Smooth muscle cell (in vitro differentiated cells): ENCODE data around the gene GUCA2B. TPM values are rescaled to one million over a fixed set of nuclear protein-coding genes. Genes with fewer than 3 reads are reported as not detected.

ENCODE experiments used
- DNase-seq: peaks from one replicate; lab custom pipeline; 2025; ENCODE audit not compliant: unreplicated experiment; lab: John Stamatoyannopoulos, UW
- H2AFZ ChIP-seq: fragments of 200-600 bp; sonication (generic); 2 replicates; pipeline ENCODE4 v1.6.0; 2016; ENCODE audit warnings: antibody characterized with exemption, low read depth, mild to moderate bottlenecking
- H3F3A ChIP-seq: fragments of 200-600 bp; sonication (generic); 2 replicates; pipeline ENCODE4 v1.6.0; 2017; ENCODE audit warnings: antibody characterized with exemption, low read depth
- H3K27ac ChIP-seq: fragments of 200-600 bp; sonication (generic); 2 replicates; pipeline ENCODE4 v1.5.1; 2016; ENCODE audit warnings: low read depth, mild to moderate bottlenecking
- H3K27me3 ChIP-seq: fragments of 200-600 bp; sonication (generic); 2 replicates; pipeline ENCODE4 v1.6.1; 2016; ENCODE audit warnings: low read depth, mild to moderate bottlenecking
- H3K36me3 ChIP-seq: fragments of 200-600 bp; sonication (generic); 2 replicates; pipeline ENCODE4 v1.5.1; 2016; ENCODE audit warnings: low read depth
- H3K4me1 ChIP-seq: fragments of 200-600 bp; sonication (generic); 2 replicates; pipeline ENCODE4 v1.5.1; 2016; ENCODE audit warnings: low read depth
- H3K4me2 ChIP-seq: fragments of 200-600 bp; sonication (generic); 2 replicates; pipeline ENCODE4 v1.6.0; 2016; ENCODE audit warnings: mild to moderate bottlenecking
- H3K4me3 ChIP-seq: fragments of 200-600 bp; sonication (generic); 2 replicates; pipeline ENCODE4 v1.5.1; 2016; ENCODE audit warnings: mild to moderate bottlenecking
- H3K79me2 ChIP-seq: fragments of 200-600 bp; sonication (generic); 2 replicates; pipeline ENCODE4 v1.6.0; 2016; ENCODE audit warnings: low read depth, mild to moderate bottlenecking
- H3K9ac ChIP-seq: fragments of 200-600 bp; sonication (generic); 2 replicates; pipeline ENCODE4 v1.6.0; 2016; ENCODE audit warnings: low read depth
- H3K9me3 ChIP-seq: fragments of 200-600 bp; sonication (generic); replicated peaks from 2 replicates; pipeline ENCODE4 v1.5.1; 2016; ENCODE audit warnings: low read depth
- H4K20me1 ChIP-seq: fragments of 200-600 bp; sonication (generic); 2 replicates; pipeline ENCODE4 v1.6.0; 2016; ENCODE audit warnings: low read depth
- WGBS: methylation state at CpG from one replicate; pipeline ENCODE4 v1.1.7; 2016; ENCODE audit warnings: low lambda C conversion rate; 5-methylcytosine and 5-hydroxymethylcytosine counted together
- polyA plus RNA-seq: library from polyadenylated mRNA; unstranded; fragments of >200 nt; fragmentation: Nextera tagmentation; extraction: Ambion mirVana; gene quantifications from 2 replicates; pipeline ENCODE4 v1.2.1, GENCODE V29; 2016
- total RNA-seq: library from RNA; depleted of rRNA; stranded (reverse); fragments of >200 nt; gene quantifications from 2 replicates; pipeline ENCODE4 v1.2.3, GENCODE V29; 2014
- TF ChIP-seq, protein P1 (sequence below): fragments of 200-600 bp; sonication (generic); IDR thresholded peaks from 2 replicates; pipeline ENCODE4 v1.5.1; 2017; ENCODE audit warnings: borderline replicate concordance, mild to moderate bottlenecking, antibody characterized with exemption; ENCODE audit not compliant: insufficient read depth, poor library complexity, severe bottlenecking

The GUCA2B gene
- total and polyA plus RNA-seq, 2 experiments from 2014 or later = not detected

DNA sequence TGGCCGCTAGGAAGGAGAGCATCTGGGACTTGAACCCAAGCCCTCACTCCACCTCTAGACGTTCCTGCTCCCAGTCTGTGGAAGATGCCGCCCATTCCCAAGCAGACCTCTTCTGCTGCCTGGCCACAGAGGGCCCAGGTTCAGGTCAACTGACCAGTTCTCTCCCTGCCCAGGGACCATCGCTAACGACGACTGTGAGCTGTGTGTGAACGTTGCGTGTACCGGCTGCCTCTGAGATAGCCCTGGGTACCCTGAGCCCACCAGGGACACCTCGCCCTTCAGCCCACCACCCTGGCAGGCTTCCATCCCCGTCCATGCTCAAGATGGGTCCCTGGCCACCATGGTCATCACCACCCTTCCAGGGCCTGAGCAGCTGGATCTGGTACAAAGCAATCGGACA, 2.2 kb downstream of the GUCA2B start:
- DNase-seq = no peak
- Histone ChIP-seq H3K4me2 (no peak overlapping the region), H3K27me3 (peaks cover 16% of the 10 kb centered on the region), H3K79me2 (no peaks in the 10 kb centered on the region), H3F3A (no peaks in the 10 kb centered on the region), H3K4me3 (no peak overlapping the region), H4K20me1 (no peaks in the 10 kb centered on the region), H2AFZ (no peak overlapping the region), H3K9me3 (no peaks in the 10 kb centered on the region), H3K36me3 (no peaks in the 10 kb centered on the region), H3K9ac (no peak overlapping the region), H3K27ac (no peak overlapping the region), H3K4me1 (no peaks in the 10 kb centered on the region)
- TF ChIP-seq, protein P1, sequence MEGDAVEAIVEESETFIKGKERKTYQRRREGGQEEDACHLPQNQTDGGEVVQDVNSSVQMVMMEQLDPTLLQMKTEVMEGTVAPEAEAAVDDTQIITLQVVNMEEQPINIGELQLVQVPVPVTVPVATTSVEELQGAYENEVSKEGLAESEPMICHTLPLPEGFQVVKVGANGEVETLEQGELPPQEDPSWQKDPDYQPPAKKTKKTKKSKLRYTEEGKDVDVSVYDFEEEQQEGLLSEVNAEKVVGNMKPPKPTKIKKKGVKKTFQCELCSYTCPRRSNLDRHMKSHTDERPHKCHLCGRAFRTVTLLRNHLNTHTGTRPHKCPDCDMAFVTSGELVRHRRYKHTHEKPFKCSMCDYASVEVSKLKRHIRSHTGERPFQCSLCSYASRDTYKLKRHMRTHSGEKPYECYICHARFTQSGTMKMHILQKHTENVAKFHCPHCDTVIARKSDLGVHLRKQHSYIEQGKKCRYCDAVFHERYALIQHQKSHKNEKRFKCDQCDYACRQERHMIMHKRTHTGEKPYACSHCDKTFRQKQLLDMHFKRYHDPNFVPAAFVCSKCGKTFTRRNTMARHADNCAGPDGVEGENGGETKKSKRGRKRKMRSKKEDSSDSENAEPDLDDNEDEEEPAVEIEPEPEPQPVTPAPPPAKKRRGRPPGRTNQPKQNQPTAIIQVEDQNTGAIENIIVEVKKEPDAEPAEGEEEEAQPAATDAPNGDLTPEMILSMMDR = no peak
- 90% methylated on average over 12 of the region's 12 CpGs for WGBS

DNA sequence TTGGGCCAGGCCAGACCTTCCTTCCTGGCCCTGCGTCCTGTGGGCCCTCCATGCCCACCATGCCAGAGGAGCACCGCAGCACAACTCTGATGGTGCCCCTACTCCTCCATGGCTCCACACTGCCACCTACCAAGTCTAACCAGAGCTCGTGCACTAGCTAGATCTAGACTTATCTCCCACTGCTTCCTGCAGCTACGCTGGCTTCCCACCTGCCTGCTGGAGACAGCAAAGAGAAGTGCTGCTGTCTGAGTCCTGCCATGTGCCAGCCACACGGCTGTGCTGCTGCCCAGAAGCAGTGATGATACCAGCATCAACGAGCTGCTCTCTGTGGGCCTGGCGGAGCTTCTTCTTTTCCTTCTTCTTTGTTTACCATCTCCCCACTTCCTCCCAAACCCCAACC, 4.5 kb downstream of the GUCA2B start:
- H3K9me3 ChIP-seq = peaks cover 2% of the 10 kb centered on the region
- H3K27ac ChIP-seq = no peak overlapping the region
- H4K20me1 ChIP-seq = no peaks in the 10 kb centered on the region
- no peak overlapping the region for H3K4me2 ChIP-seq
- H3K36me3 ChIP-seq = no peaks in the 10 kb centered on the region
- no peaks in the 10 kb centered on the region for H3K79me2 ChIP-seq
- DNase-seq = no peak
- H3K4me3 ChIP-seq = no peak overlapping the region
- H2AFZ ChIP-seq = no peak overlapping the region
- no peak overlapping the region for H3K9ac ChIP-seq
- H3K27me3 ChIP-seq = no peaks in the 10 kb centered on the region
- TF ChIP-seq, protein P1 = no peak
- 78% methylated on average over 7 of the region's 7 CpGs for WGBS
- H3F3A ChIP-seq = no peaks in the 10 kb centered on the region
- no peaks in the 10 kb centered on the region for H3K4me1 ChIP-seq

DNA sequence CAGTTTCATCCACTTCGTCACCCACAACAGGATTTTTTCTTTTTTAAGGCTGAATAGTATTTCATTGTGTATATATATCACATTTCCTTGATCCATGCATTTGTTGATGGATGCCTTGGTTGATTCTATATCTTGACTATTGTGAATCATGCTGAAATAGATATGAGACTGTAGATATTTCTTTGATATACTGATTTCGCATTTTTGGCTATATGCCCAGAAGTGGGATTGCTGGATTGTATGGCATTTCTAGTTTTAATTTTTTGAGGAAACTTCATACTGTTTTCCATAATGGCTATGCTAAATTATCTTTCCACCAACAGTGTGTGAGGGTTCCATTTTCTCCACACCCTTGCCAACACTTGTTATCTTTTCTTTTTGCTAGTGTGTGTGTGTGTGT, 5.0 kb downstream of the GUCA2B start:
- no peak overlapping the region for H3K4me2 ChIP-seq
- H3K4me1 ChIP-seq = no peaks in the 10 kb centered on the region
- H3K4me3 ChIP-seq = no peak overlapping the region
- TF ChIP-seq, protein P1 = no peak
- 82% methylated on average over 2 of the region's 2 CpGs for WGBS
- no peaks in the 10 kb centered on the region for H3K36me3 ChIP-seq
- H3K27me3 ChIP-seq = no peaks in the 10 kb centered on the region
- H3F3A ChIP-seq = no peaks in the 10 kb centered on the region
- H3K79me2 ChIP-seq = no peaks in the 10 kb centered on the region
- H3K9me3 ChIP-seq = peaks cover 2% of the 10 kb centered on the region
- no peaks in the 10 kb centered on the region for H4K20me1 ChIP-seq
- no peak overlapping the region for H3K9ac ChIP-seq
- DNase-seq = no peak
- no peak overlapping the region for H3K27ac ChIP-seq
- no peak overlapping the region for H2AFZ ChIP-seq

DNA sequence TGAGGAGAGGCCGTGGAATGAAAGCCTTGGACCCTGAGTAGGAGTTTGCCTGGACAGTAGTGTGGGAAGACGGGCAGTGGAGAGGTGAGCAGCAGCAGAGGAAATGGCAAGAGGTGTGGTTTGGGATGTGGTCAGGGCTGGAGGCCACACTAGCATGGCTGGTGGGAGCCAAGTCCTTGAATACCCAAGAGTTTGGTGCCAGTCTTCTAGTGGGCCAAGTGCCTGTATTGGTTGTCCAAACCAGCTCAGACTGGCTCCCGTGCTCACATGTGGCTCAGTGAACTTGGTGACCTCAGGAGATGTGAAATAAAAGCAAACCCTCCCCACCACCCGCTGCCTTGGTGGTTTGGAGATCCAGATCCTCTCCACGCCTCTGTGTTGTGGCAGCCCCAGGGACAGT, 9.0 kb downstream of the GUCA2B start:
- H2AFZ ChIP-seq = no peak overlapping the region
- TF ChIP-seq, protein P1 = no peak
- no peaks in the 10 kb centered on the region for H3K79me2 ChIP-seq
- H3K27me3 ChIP-seq = no peaks in the 10 kb centered on the region
- no peak overlapping the region for H3K4me3 ChIP-seq
- H4K20me1 ChIP-seq = no peaks in the 10 kb centered on the region
- H3K4me1 ChIP-seq = no peaks in the 10 kb centered on the region
- no peak overlapping the region for H3K9ac ChIP-seq
- no peak overlapping the region for H3K27ac ChIP-seq
- peaks cover 2% of the 10 kb centered on the region for H3K9me3 ChIP-seq
- no peak overlapping the region for H3K4me2 ChIP-seq
- no peaks in the 10 kb centered on the region for H3K36me3 ChIP-seq
- 93% methylated on average over 5 of the region's 5 CpGs for WGBS
- H3F3A ChIP-seq = no peaks in the 10 kb centered on the region
- no peak for DNase-seq
